ENCODE measurements around the gene PTPN4.

DNA sequence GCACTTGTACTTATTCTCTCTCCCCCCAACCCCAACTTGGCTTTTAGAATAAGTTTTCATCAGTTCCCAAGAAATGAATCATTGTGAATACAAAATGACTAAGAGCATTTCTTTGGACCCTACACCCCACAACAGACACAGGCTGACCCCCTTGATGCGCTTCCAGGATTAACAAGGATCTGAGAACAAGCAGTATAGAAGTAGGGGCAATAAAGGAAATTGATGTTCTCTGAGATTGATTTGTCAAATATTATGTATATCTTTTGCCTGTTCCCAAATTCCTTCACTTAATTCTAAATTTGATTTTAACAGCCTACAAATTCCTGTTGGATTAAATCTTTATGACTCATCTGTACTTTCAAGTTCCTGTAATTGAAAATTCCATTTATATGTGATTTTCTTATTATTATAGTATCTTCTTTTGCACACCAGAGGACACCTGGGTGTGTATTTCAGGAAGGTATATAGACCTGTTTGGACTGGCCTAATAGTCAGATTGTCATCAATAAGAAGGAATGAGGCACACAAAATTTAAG is 10.2 kb upstream of the PTPN4 start:
- TF ChIP-seq, protein P1, sequence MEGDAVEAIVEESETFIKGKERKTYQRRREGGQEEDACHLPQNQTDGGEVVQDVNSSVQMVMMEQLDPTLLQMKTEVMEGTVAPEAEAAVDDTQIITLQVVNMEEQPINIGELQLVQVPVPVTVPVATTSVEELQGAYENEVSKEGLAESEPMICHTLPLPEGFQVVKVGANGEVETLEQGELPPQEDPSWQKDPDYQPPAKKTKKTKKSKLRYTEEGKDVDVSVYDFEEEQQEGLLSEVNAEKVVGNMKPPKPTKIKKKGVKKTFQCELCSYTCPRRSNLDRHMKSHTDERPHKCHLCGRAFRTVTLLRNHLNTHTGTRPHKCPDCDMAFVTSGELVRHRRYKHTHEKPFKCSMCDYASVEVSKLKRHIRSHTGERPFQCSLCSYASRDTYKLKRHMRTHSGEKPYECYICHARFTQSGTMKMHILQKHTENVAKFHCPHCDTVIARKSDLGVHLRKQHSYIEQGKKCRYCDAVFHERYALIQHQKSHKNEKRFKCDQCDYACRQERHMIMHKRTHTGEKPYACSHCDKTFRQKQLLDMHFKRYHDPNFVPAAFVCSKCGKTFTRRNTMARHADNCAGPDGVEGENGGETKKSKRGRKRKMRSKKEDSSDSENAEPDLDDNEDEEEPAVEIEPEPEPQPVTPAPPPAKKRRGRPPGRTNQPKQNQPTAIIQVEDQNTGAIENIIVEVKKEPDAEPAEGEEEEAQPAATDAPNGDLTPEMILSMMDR (IDR thresholded peaks at IDR 0.05), result no peak
- TF ChIP-seq POLR2A (IDR thresholded peaks at IDR 0.05), result no peak

Measured in body of pancreas (tissue), 4 donors.